Esophagus (tissue), 2 donors: ENCODE results near the gene NDST1. TPM values are rescaled to one million over a fixed set of nuclear protein-coding genes. Genes with fewer than 3 reads are reported as not detected.
A peak's percentile ranks its signal among the peaks of the same experiment; 100 is the strongest.

Experiments
- H3K27ac ChIP-seq, 2 donors: one replicate each; pipeline ENCODE4 v1.5.1; 2013; ENCODE audit warnings: low read depth in 2 of 2, mild to moderate bottlenecking in 2 of 2, inconsistent platforms in 1 of 2, low read length in 1 of 2, moderate library complexity in 1 of 2
- H3K27me3 ChIP-seq, 2 donors: one replicate each; pipeline ENCODE4 v1.6.1; 2013; ENCODE audit warnings: low read length in 2 of 2, control low read depth in 1 of 2, mild to moderate bottlenecking in 1 of 2; ENCODE audit not compliant: insufficient read depth in 2 of 2, control insufficient read depth in 1 of 2
- H3K36me3 ChIP-seq, 2 donors: one replicate each; pipeline ENCODE4 v1.6.1; 2013; ENCODE audit warnings: low read length in 1 of 2; ENCODE audit not compliant: control insufficient read depth in 2 of 2, insufficient read depth in 2 of 2
- H3K4me1 ChIP-seq, 2 donors: one replicate each; pipeline ENCODE4 v1.6.1; 2013; ENCODE audit warnings: low read length in 1 of 2; ENCODE audit not compliant: control insufficient read depth in 2 of 2, insufficient read depth in 2 of 2
- H3K4me3 ChIP-seq, 2 donors: one replicate each; pipeline ENCODE4 v1.5.1; 2013; ENCODE audit warnings: low read length in 2 of 2, mild to moderate bottlenecking in 2 of 2, low read depth in 1 of 2, moderate library complexity in 1 of 2
- H3K9me3 ChIP-seq, 2 donors: one replicate each; pipeline ENCODE4 v1.6.1; 2013; ENCODE audit warnings: mild to moderate bottlenecking in 2 of 2, low read depth in 1 of 2, low read length in 1 of 2, moderate library complexity in 1 of 2; ENCODE audit not compliant: control insufficient read depth in 2 of 2, insufficient read depth in 1 of 2
- WGBS, 2 donors: extraction: QIAGEN DNeasy Blood & Tissue Kit; methylation state at CpG; one replicate each; pipeline ENCODE4 v1.1.7; 2013; 5-methylcytosine and 5-hydroxymethylcytosine counted together
- polyA plus RNA-seq, 2 donors: library from polyadenylated mRNA; stranded (reverse); fragments of 200-250 nt; gene quantifications; one replicate each; pipeline ENCODE4 v1.2.3, GENCODE V29; 2013
- donor health status: healthy with polysubstance abuse.
- donor health status: Bipolar disorder and iron deficiency.

The NDST1 gene
- polyA plus RNA-seq, 2 donors, result 29.9 to 37.3 TPM

- Histone ChIP-seq H3K27me3 (no peaks in the 10 kb centered on the region), H3K27ac (peak overlapping the region in 1 of 2 donors; percentile 75), H3K4me3 (no peak overlapping the region), H3K9me3 (no peaks in the 10 kb centered on the region), H3K36me3 (peaks cover 27 to 54% of the 10 kb centered on the region in 2 donors), H3K4me1 (peaks cover 0 to 15% of the 10 kb centered on the region in 2 donors)
- 82 to 88% methylated on average over 8 of the region's 8 CpGs for WGBS, 2 donors
Measured at GRCh38 chr5:150538007-150538917, 30.3 kb downstream of the NDST1 start.

- H3K4me1 ChIP-seq, result peaks cover 0 to 15% of the 10 kb centered on the region in 2 donors
- no peaks in the 10 kb centered on the region for H3K27me3 ChIP-seq
- H3K27ac ChIP-seq, result peak overlapping the region in 1 of 2 donors; percentile 33
- WGBS, 2 donors, result 78 to 80% methylated on average over 9 of the region's 9 CpGs
- peaks cover 27 to 54% of the 10 kb centered on the region in 2 donors for H3K36me3 ChIP-seq
- H3K4me3 ChIP-seq, result no peak overlapping the region
- no peaks in the 10 kb centered on the region for H3K9me3 ChIP-seq
Measured at GRCh38 chr5:150539206-150539605, 31.3 kb downstream of the NDST1 start.

DNA sequence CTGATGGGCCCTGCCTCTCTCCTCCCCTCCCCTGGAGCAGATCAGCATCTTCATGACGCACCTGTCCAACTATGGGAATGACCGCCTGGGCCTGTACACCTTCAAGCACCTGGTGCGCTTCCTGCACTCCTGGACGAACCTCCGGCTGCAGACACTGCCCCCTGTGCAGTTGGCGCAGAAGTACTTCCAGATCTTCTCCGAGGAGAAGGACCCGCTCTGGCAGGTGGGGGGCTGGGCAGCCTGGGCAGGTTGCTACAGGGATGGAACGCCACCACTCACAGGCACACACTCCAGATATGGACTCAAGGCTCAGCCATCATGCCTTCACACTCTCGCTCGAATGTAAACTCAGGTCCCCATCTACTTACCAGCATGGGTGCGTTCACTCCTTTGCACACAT, 32.1 kb downstream of the NDST1 start:
- H3K9me3 ChIP-seq, result no peaks in the 10 kb centered on the region
- 83 to 89% methylated on average over 12 of the region's 12 CpGs for WGBS, 2 donors
- peaks cover 23 to 52% of the 10 kb centered on the region in 2 donors for H3K36me3 ChIP-seq
- H3K4me3 ChIP-seq, result no peak overlapping the region
- peaks cover 2 to 19% of the 10 kb centered on the region in 2 donors for H3K4me1 ChIP-seq
- H3K27me3 ChIP-seq, result no peaks in the 10 kb centered on the region
- H3K27ac ChIP-seq, result peak overlapping the region; percentile 95 to 99

DNA sequence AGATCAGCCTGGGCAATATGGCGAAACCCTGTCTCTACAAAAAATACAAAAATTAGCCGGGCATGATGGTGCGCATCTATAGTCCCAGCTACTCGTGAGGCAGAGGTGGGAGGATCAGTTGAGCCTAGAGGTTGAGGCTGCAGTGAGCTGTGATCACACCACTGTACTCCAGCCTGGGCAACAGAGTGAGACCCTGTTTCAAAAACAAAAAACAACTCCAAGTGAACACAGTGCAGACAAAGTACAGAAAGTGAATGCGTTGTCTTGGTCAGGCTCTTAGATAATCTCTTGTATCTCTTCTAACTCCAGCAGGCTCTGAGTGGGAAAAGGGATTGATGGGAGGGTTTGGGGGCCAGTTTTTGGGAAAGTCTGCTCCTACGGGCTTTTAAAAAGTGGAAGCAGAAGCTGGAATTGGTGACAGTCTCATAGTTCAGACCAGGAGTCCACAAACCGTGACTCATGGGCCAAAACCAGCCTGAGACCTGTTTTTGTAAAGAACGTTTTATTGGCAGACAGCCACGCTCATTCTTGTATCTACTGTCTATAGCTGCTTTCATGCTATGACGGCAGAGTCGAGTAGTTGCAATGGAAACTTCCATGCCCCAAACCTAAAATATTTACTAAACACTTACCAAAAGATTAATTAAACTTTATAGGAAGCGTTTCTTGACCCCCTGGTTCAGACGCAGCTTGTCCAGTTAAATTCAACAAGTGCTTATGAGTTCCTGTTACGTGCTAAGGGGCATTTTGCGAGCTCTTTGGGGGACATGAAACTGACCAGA, 32.9 kb downstream of the NDST1 start:
- WGBS, 2 donors, result 52 to 64% methylated on average over 15 of the region's 15 CpGs
- Histone ChIP-seq H3K4me3 (no peak overlapping the region), H3K4me1 (peaks cover 2 to 19% of the 10 kb centered on the region in 2 donors), H3K9me3 (no peaks in the 10 kb centered on the region), H3K27me3 (no peaks in the 10 kb centered on the region), H3K36me3 (peaks cover 17 to 51% of the 10 kb centered on the region in 2 donors), H3K27ac (peak overlapping the region; percentile 95 to 99)

- Histone ChIP-seq H3K27ac (peak overlapping the region; percentile 95 to 99), H3K4me3 (no peak overlapping the region), H3K9me3 (no peaks in the 10 kb centered on the region), H3K36me3 (peaks cover 16 to 49% of the 10 kb centered on the region in 2 donors), H3K4me1 (peaks cover 2 to 19% of the 10 kb centered on the region in 2 donors), H3K27me3 (no peaks in the 10 kb centered on the region)
- 88 to 91% methylated on average over 6 of the region's 6 CpGs for WGBS, 2 donors
Measured at GRCh38 chr5:150541397-150541675, 33.4 kb downstream of the NDST1 start.

DNA sequence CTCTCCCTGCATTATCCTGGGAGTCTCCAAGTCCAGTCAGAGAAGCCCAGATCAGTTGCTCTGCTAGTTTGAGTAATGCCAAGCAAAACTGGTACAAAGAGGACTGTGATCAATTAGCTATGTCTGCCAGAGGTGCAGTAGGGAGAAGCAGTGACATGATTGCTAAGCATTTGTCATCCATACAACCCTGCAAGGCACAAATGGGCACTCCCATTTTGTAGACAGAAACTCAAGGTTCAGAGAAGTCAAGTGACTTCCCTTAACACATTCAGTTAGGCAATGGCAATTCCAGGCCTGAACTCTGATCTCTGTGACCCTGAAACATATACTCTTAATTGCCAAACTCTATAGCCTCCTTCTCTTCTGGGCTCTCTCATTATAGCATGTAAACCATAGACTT, 34.0 kb downstream of the NDST1 start:
- H3K27ac ChIP-seq, result peak overlapping the region; percentile 95 to 99

GRCh38 chr5:150542933-150543445, 35.1 kb downstream of the NDST1 start:
- WGBS, 2 donors, result 58 to 74% methylated on average over 12 of the region's 12 CpGs
- Histone ChIP-seq H3K27me3 (no peaks in the 10 kb centered on the region), H3K36me3 (peaks cover 19 to 54% of the 10 kb centered on the region in 2 donors), H3K4me1 (peaks cover 2 to 19% of the 10 kb centered on the region in 2 donors), H3K27ac (peak overlapping the region; percentile 89 to 95), H3K9me3 (no peaks in the 10 kb centered on the region), H3K4me3 (no peak overlapping the region)

More for the DNA sequence above, 34.0 kb downstream of the NDST1 start:
- Histone ChIP-seq H3K9me3 (no peaks in the 10 kb centered on the region), H3K36me3 (peaks cover 19 to 50% of the 10 kb centered on the region in 2 donors), H3K4me1 (peaks cover 2 to 19% of the 10 kb centered on the region in 2 donors), H3K4me3 (no peak overlapping the region), H3K27me3 (no peaks in the 10 kb centered on the region)

DNA sequence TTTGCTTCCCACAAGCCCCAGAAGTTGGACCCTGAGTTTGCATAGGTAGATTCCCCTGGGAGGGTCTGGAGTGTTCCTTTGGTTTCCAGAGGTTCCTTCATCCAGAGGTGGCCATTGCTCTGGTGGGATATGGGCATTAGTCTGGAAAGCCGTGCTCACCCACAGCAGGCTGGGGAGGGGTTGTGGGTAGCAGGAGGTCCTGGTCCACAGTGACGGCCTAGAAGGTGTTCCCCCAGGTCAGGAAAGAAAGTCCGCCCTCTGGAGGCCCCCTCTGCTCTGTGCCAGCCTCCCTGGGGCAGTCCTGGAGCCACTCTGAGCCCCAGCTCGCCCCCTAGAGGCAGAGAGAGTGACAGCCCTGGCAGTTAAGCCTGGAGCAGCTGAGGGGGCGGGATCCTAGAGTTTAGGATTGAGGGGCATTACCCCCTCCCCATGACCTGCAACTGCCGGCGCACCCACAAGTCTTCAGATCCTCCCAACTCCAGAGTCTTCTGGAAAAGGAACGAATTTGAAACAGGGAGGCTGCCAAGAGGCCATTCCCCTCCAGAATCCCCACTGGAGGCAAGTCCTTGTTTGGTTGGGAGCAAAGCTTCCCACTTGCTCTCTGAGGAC, 36.8 kb downstream of the NDST1 start:
- no peaks in the 10 kb centered on the region for H3K9me3 ChIP-seq
- H3K4me3 ChIP-seq, result no peak overlapping the region
- no peaks in the 10 kb centered on the region for H3K27me3 ChIP-seq
- H3K36me3 ChIP-seq, result peaks cover 8 to 50% of the 10 kb centered on the region in 2 donors
- 45 to 47% methylated on average over 7 to 8 of the region's 8 CpGs for WGBS, 2 donors
- peaks cover 2 to 16% of the 10 kb centered on the region in 2 donors for H3K4me1 ChIP-seq
- H3K27ac ChIP-seq, result peak overlapping the region in 1 of 2 donors; percentile 33

DNA sequence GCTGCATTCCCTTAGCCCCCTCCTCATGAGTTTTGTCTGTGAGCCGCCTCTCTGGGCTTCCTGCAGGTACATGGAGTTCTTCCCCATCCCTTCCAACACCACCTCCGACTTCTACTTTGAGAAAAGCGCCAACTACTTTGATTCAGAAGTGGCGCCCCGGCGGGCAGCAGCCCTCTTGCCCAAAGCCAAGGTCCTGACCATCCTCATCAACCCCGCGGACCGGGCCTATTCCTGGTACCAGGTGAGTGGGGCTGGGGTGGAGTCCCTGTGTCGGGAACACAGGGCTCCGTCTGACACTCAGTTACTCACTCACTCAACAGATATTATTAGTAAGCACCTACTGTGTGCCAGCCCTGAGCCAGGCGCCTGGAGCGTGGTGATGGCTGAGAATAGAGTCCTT, 37.3 kb downstream of the NDST1 start:
- 93 to 95% methylated on average over 13 of the region's 13 CpGs for WGBS, 2 donors
- peaks cover 2 to 11% of the 10 kb centered on the region in 2 donors for H3K4me1 ChIP-seq
- H3K27me3 ChIP-seq, result no peaks in the 10 kb centered on the region
- no peak overlapping the region for H3K4me3 ChIP-seq
- no peaks in the 10 kb centered on the region for H3K9me3 ChIP-seq
- H3K27ac ChIP-seq, result no peak overlapping the region
- H3K36me3 ChIP-seq, result peaks cover 6 to 47% of the 10 kb centered on the region in 2 donors
